Measurements from ENCODE around the gene WHAMM.

Gene WHAMM

GRCh38 chr15:82849556-82850512, 40.4 kb downstream of the WHAMM start (continued):
- TF ChIP-seq ZNF791 (tag by site-specific recombination; IDR thresholded peaks at IDR 0.05) (no peak), ZNF23 (tag by site-specific recombination; IDR thresholded peaks at IDR 0.05; ENCODE audit: borderline replicate concordance) (no peak), ZNF558 (tag by site-specific recombination; IDR thresholded peaks at IDR 0.05) (no peak), ZNF747 (tag by site-specific recombination; IDR thresholded peaks at IDR 0.05) (no peak), ZNF16 (tag by site-specific recombination; IDR thresholded peaks at IDR 0.05; ENCODE audit: low read depth) (no peak), ZNF704 (tag by site-specific recombination; IDR thresholded peaks at IDR 0.05) (no peak), ZNF785 (tag by site-specific recombination; IDR thresholded peaks at IDR 0.05) (no peak), ZNF664 (tag by site-specific recombination; IDR thresholded peaks at IDR 0.05) (no peak), ZNF692 (tag by site-specific recombination; IDR thresholded peaks at IDR 0.05) (peak; percentile 68), ZNF658 (tag by site-specific recombination; IDR thresholded peaks at IDR 0.05) (no peak), KLF10 (tag by site-specific recombination; IDR thresholded peaks at IDR 0.05) (no peak), GLIS1 (tag by site-specific recombination; IDR thresholded peaks at IDR 0.05) (peak; percentile 82), ZNF707 (tag by site-specific recombination; IDR thresholded peaks at IDR 0.05) (no peak), ZNF501 (tag by site-specific recombination; IDR thresholded peaks at IDR 0.05) (0 out of 2 replicates have a peak, but pooled peaks have one; percentile 54), ZNF654 (tag by site-specific recombination; IDR thresholded peaks at IDR 0.05; ENCODE audit: low read depth) (peak; percentile 79), KLF16 (tag by site-specific recombination; IDR thresholded peaks at IDR 0.05) (no peak), ZNF155 (tag by site-specific recombination; IDR thresholded peaks at IDR 0.05) (no peak), ZNF169 (tag by site-specific recombination; IDR thresholded peaks at IDR 0.05) (no peak), ZFP37 (tag by site-specific recombination; IDR thresholded peaks at IDR 0.05) (no peak), ZNF843 (tag by site-specific recombination; IDR thresholded peaks at IDR 0.05) (no peak), ZNF19 (tag by site-specific recombination; IDR thresholded peaks at IDR 0.05; ENCODE audit: low read depth) (no peak), ZNF335 (tag by site-specific recombination; conservative IDR thresholded peaks at IDR 0.05) (peak; percentile 92), ZNF621 (tag by site-specific recombination; IDR thresholded peaks at IDR 0.05) (no peak), GLI2 (tag by site-specific recombination; IDR thresholded peaks at IDR 0.05; ENCODE audit: borderline replicate concordance, low read depth) (no peak), ZNF555 (tag by site-specific recombination; conservative IDR thresholded peaks at IDR 0.05) (no peak), HOXD13 (CRISPR knock-in tag; IDR thresholded peaks at IDR 0.05; ENCODE audit: borderline replicate concordance) (no peak), KLF8 (tag by site-specific recombination; IDR thresholded peaks at IDR 0.05) (no peak), ZBTB11 (tag by site-specific recombination; conservative IDR thresholded peaks at IDR 0.05; ENCODE audit: low read depth) (peak; percentile 65), ZFP69B (tag by site-specific recombination; IDR thresholded peaks at IDR 0.05) (no peak; the same call in 1 of the 2 replicates), ZNF175 (tag by site-specific recombination; IDR thresholded peaks at IDR 0.05) (no peak), ZNF645 (tag by site-specific recombination; IDR thresholded peaks at IDR 0.05) (no peak), ZNF146 (tag by site-specific recombination; IDR thresholded peaks at IDR 0.05) (no peak), ZNF530 (tag by site-specific recombination; IDR thresholded peaks at IDR 0.05; ENCODE audit: low read depth) (no peak)

Measured in HEK293 (cell line).